H7 (cell line): Measurements from ENCODE around the gene RALGAPA2. TPM values are rescaled to one million over a fixed set of nuclear protein-coding genes. Genes with fewer than 3 reads are reported as not detected.
A peak's percentile ranks its signal among the peaks of the same experiment; 100 is the strongest.

Source experiments
- DNase-seq: peaks from one replicate; pipeline ENCODE4 v3.0.0; 2012
- H3K27me3 ChIP-seq: 2 replicates; pipeline ENCODE4 v1.6.0; 2011; ENCODE audit warnings: mild to moderate bottlenecking, low read length; ENCODE audit not compliant: control insufficient read depth, insufficient read depth
- H3K36me3 ChIP-seq: replicated peaks from 2 replicates; pipeline ENCODE4 v1.5.1; 2011; ENCODE audit warnings: low read length; ENCODE audit not compliant: control insufficient read depth, insufficient read depth
- H3K4me3 ChIP-seq: 2 replicates; pipeline ENCODE4 v1.5.1; 2011; ENCODE audit warnings: low read depth, mild to moderate bottlenecking, control low read depth, low read length, moderate library complexity; ENCODE audit not compliant: insufficient read depth
- total RNA-seq: library from RNA; depleted of rRNA; stranded (reverse); fragments of >200 nt; shearing (Covaris generic); gene quantifications from 2 replicates; pipeline ENCODE4 v1.2.3, GENCODE V29; 2014

RALGAPA2 gene
- total RNA-seq, 1 experiment from 2014 or later: 6.1 TPM

- no peak for DNase-seq
Observed at GRCh38 chr20:20497242-20497978, 215.0 kb downstream of the RALGAPA2 start.

GRCh38 chr20:20495729-20496503 is 216.5 kb downstream of the RALGAPA2 start:
- no peak overlapping the region for H3K4me3 ChIP-seq
- H3K27me3 ChIP-seq: no peaks in the 10 kb centered on the region
- no peak for DNase-seq
- H3K36me3 ChIP-seq: no peaks in the 10 kb centered on the region

More at GRCh38 chr20:20497242-20497978, 215.0 kb downstream of the RALGAPA2 start:
- H3K36me3 ChIP-seq: peaks cover 2% of the 10 kb centered on the region; the same call in 1 of the 2 replicates
- no peaks in the 10 kb centered on the region for H3K27me3 ChIP-seq
- no peak overlapping the region for H3K4me3 ChIP-seq

DNA sequence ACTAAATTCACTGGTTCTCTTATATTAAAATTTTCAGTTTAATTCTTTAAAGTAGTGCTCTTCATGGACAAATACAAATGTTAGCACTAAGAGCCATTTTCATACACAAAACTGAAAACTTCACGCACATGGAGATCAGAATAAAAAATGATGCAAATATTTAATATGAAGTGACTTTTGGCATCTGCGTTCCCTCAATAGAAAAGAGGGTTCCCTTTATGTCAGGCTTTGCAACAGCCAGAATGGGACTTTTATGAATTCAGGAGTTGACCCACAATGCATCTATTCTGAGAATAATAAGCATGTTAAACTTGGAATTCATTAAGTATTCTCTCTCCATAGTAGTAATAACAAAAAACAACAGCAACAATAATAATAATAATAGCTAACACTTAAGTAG is 218.7 kb downstream of the RALGAPA2 start:
- Histone ChIP-seq H3K27me3 (no peaks in the 10 kb centered on the region), H3K4me3 (no peak overlapping the region), H3K36me3 (no peaks in the 10 kb centered on the region)
- no peak for DNase-seq

DNA sequence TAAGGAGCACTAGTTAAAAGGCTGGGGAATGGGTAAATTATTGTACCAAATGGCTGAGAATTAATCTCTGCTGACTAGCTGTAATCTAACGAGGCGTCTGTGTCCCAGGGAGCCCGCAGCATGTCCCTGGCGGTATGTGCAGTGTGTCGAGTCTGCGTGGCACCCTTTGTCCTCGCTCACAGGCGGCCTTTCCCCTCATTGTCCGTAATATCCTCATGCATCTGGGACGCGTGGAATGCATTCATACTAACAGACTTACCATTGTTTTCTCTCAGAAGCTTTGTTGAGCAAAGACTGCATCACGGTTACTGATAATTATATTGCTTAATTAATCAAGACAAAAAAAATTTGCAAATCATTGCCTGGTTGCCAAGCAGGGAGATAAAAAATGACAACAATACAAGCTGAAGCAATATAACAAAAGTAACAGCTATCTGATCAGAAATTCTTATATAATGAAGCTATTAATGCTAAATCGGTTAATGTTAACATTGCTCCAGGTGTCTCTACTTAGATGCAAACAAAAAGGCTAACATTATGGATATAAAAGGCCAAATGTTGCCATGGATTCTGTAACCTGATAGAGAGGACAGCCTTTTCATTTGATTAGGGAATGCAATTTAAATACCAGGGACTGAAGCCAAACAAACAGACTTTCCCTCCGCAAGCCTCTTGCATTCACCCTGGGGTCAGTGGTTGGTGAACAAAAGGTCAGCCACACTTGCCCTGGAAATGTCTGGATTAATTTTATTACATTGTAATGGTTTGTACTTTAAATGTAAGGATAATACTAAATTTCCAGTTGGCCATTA is 219.7 kb downstream of the RALGAPA2 start:
- Histone ChIP-seq H3K27me3 (no peaks in the 10 kb centered on the region), H3K36me3 (no peaks in the 10 kb centered on the region), H3K4me3 (no peak overlapping the region)
- peak; percentile 14 for DNase-seq

GRCh38 chr20:20491784-20492264 is 220.6 kb downstream of the RALGAPA2 start:
- H3K36me3 ChIP-seq: no peaks in the 10 kb centered on the region
- no peaks in the 10 kb centered on the region for H3K27me3 ChIP-seq
- no peak for DNase-seq
- H3K4me3 ChIP-seq: no peak overlapping the region

DNA sequence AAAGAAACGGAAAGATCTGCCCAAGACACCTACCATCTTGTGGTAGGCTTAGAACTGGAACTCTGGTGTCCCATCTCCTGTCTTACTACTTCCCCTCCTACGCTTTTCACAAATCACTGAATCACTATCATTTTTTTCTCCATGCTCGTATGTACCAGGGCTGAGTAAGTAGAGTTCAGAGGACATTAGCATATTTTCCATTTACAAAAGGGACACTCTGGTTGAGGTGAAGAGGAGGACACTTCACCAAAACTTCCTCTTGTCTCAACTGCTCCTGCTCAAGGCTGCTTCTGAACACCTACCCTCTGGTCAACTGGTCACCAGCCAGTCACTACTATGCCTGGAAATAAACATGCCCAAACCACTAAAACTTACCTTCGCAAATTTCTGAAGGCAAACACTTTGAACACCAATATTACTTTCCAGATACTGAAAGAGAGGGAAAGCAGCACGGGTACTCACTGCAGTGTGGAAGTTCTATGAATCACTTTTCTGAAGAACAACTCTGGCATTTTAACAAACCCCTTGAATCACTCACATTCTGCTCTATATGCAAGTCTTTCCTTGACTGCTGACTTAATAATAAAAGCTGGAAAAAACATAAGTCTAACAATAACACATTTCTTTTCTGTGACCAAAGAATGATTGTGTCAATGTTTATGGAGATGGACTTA is 221.2 kb downstream of the RALGAPA2 start:
- no peaks in the 10 kb centered on the region for H3K27me3 ChIP-seq

DNA sequence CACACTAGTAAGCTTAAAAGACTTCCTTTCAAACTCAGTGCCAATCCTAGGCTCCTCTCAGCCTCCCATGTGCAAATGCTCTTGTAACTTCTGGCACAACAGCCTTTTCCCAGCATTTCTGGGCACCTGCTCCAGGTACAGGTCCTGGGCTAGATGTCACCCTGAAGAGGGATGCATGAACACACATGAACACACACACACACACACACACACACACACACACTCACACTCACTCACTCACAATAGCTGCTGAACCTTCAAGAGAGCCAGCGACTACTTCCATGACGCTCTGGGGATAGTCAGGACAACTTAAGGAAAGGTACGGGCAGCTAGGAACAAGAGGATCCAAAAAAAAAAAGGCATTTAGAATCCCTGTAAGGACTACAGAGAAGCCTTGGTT is 221.8 kb downstream of the RALGAPA2 start:
- Histone ChIP-seq H3K4me3 (no peak overlapping the region), H3K27me3 (no peaks in the 10 kb centered on the region), H3K36me3 (no peaks in the 10 kb centered on the region)
- DNase-seq: no peak

More for the DNA sequence above, 221.2 kb downstream of the RALGAPA2 start:
- no peak for DNase-seq
- Histone ChIP-seq H3K36me3 (no peaks in the 10 kb centered on the region), H3K4me3 (no peak overlapping the region)

- DNase-seq: no peak
- Histone ChIP-seq H3K4me3 (no peak overlapping the region), H3K36me3 (no peaks in the 10 kb centered on the region), H3K27me3 (no peaks in the 10 kb centered on the region)
Observed at GRCh38 chr20:20489648-20490341, 222.6 kb downstream of the RALGAPA2 start.

DNA sequence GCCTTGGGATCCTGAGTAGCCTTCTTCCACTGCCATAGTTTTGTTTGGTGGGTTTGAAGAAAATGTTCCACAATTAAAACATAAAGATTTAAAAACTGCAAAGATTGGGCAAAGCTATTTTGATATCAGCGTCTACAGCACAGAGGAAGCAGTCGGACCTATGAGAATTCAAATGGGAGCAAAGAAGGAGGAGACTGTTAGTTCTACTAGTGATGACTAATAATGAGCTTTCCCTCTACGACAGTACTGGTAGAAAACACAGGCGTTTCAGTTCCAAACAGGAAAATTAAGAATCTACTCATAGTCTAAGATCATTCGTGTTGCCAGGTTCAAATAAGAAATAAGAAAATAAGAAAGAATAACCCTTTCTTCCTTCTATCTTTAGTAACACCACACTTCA is 223.4 kb downstream of the RALGAPA2 start:
- H3K27me3 ChIP-seq: no peaks in the 10 kb centered on the region

GRCh38 chr20:20488388-20488787 is 224.1 kb downstream of the RALGAPA2 start:
- no peaks in the 10 kb centered on the region for H3K36me3 ChIP-seq
- H3K27me3 ChIP-seq: no peaks in the 10 kb centered on the region
- H3K4me3 ChIP-seq: no peak overlapping the region
- DNase-seq: no peak

More for the DNA sequence above, 223.4 kb downstream of the RALGAPA2 start:
- H3K4me3 ChIP-seq: no peak overlapping the region
- no peak for DNase-seq
- H3K36me3 ChIP-seq: no peaks in the 10 kb centered on the region

DNA sequence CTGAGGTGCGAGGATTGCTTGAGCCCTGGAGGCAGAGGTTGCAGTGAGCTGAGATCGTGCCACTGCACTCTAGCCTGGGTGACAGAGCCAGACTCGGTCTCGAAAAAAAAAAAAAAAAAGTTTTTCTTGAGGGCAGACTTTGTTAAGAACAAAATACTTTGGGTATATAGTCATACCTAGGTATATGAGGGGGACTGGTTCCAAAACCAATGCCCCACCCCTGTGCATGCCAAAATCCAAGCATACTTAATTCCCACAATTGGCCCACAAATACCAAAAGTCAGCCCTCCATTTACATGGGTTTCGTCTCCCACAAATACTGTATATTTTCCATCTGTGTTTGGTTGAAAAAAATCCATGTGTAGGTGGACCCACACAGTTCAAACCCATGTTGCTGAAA is 224.6 kb downstream of the RALGAPA2 start:
- H3K36me3 ChIP-seq: no peaks in the 10 kb centered on the region
- DNase-seq: no peak
- H3K27me3 ChIP-seq: no peaks in the 10 kb centered on the region
- no peak overlapping the region for H3K4me3 ChIP-seq

GRCh38 chr20:20483328-20483727 is 229.1 kb downstream of the RALGAPA2 start:
- Histone ChIP-seq H3K36me3 (no peaks in the 10 kb centered on the region), H3K27me3 (no peaks in the 10 kb centered on the region), H3K4me3 (no peak overlapping the region)
- DNase-seq: no peak

GRCh38 chr20:20482453-20482852 is 230.0 kb downstream of the RALGAPA2 start:
- H3K27me3 ChIP-seq: no peaks in the 10 kb centered on the region
- H3K36me3 ChIP-seq: no peaks in the 10 kb centered on the region
- no peak for DNase-seq
- no peak overlapping the region for H3K4me3 ChIP-seq
